ENCODE measurements around the gene DENND1C.

- TF ChIP-seq EZH2phosphoT487 (IDR thresholded peaks at IDR 0.05; ENCODE audit: borderline replicate concordance) (no peak), CTCF (conservative IDR thresholded peaks at IDR 0.05; ENCODE audit: low read length) (no peak)
Observed at GRCh38 chr19:6516018-6516658, 34.6 kb upstream of the DENND1C start.

All from Loucy (cell line).